Large intestine (tissue), 3 donors: Measurements from ENCODE around the gene TMSB15B. TPM values are rescaled to one million over a fixed set of nuclear protein-coding genes. Genes with fewer than 3 reads are reported as not detected.
"Not testable (repeated sequence)": the region's sequence is repeated elsewhere in the genome, so short reads cannot be mapped to it uniquely, and the experiment has no call there.

ENCODE experiments used
- DNase-seq, 2 donors: peaks; one replicate each; pipeline versions ENCODE4 v3.0.0 to v3.0.0-alpha.2; 2013
- H3K27ac ChIP-seq: one replicate; pipeline ENCODE4 v1.5.1; 2013; ENCODE audit warnings: low read length
- H3K27me3 ChIP-seq: 2 replicates; pipeline ENCODE4 v1.6.1; 2013; ENCODE audit warnings: low read length; ENCODE audit not compliant: control insufficient read depth, insufficient read depth
- H3K36me3 ChIP-seq: 2 replicates; pipeline ENCODE4 v1.6.1; 2013; ENCODE audit warnings: low read length; ENCODE audit not compliant: control insufficient read depth, insufficient read depth
- H3K4me1 ChIP-seq: one replicate; pipeline ENCODE4 v1.6.1; 2013; ENCODE audit warnings: low read length; ENCODE audit not compliant: control insufficient read depth, insufficient read depth
- H3K4me3 ChIP-seq: one replicate; pipeline ENCODE4 v1.5.1; 2013; ENCODE audit warnings: low read length
- H3K9me3 ChIP-seq: one replicate; pipeline ENCODE4 v1.6.1; 2013; ENCODE audit warnings: mild to moderate bottlenecking, low read depth, low read length, moderate library complexity; ENCODE audit not compliant: control insufficient read depth
- WGBS: methylation state at CpG from one replicate; pipeline ENCODE4 v1.1.5; 2013; ENCODE audit warnings: low lambda C conversion rate; ENCODE audit not compliant: insufficient coverage; 5-methylcytosine and 5-hydroxymethylcytosine counted together
- polyA plus RNA-seq: library from polyadenylated mRNA; unstranded; fragments of 120-200 nt; gene quantifications from one replicate; pipeline ENCODE4 v1.2.1, GENCODE V29; 2013

The TMSB15B gene
- polyA plus RNA-seq, 1 donor = 10.3 TPM

DNA sequence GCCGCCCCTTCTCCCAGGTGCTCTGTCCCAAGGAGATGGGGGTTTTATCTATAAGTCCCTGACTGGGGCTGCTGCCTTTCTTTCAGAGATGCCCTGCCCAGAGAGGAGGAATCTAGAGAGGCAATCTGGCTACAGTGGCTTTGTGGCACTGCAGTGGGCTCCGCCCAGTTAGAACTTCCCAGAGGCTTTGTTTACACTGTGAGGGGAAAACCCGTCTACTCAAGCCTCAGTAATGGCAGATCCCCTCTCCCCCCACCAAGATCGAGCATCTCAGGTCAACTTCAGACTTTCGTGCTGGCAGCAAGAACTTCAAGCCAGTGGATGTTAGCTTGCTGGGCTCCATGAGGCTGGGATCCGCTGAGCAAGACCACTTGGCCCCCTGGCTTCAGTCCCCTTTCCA is 22.2 kb upstream of the TMSB15B start:
- H3K9me3 ChIP-seq, H3K27me3 ChIP-seq, DNase-seq, H3K4me3 ChIP-seq, H3K27ac ChIP-seq, H3K4me1 ChIP-seq, H3K36me3 ChIP-seq: not testable (repeated sequence)
- WGBS = no CpG with 5 or more reads among the region's 6 CpGs

DNA sequence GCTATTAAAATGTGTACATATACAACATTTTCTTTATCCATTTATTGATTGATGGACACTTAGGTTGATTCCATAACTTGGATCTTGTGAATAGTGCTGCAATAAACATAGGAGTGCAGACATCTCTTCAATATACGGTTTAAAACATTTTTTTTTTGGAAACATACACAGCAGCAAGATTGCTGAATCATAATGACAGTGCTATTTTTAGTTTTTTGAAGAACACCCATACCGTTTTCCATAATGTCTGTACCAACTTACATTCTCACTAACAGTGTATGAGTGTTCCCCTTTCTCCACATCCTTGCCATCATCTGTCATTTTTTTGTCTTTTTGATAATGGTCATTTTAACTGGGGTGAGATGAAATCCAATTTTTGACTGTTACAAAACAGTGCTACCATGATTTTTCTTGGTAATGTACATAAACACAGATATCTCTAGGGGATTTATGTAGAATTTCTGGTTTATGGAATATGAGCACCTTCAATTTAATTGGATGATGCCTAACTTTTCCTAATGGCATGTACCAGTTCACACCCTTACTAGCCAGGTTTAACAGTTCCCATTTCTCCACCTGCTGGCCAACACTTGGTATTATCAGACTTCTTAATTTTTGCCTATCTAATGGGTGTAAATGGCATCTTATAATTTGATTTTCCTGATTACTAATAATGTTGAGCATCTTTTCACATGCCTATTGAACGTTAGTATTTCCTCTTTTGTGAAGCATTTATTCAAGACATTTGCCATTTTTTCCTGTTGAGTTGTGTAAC is 21.0 kb upstream of the TMSB15B start:
- H3K4me3 ChIP-seq = no peak overlapping the region
- WGBS = no CpG with 5 or more reads among the region's 3 CpGs
- peak; percentile 3 to 5 for DNase-seq
- H3K27ac ChIP-seq = no peak overlapping the region
- no peaks in the 10 kb centered on the region for H3K9me3 ChIP-seq
- no peaks in the 10 kb centered on the region for H3K27me3 ChIP-seq
- no peaks in the 10 kb centered on the region for H3K36me3 ChIP-seq
- no peaks in the 10 kb centered on the region for H3K4me1 ChIP-seq

GRCh38 chrX:103949506-103949905 is 12.9 kb upstream of the TMSB15B start:
- H3K4me3 ChIP-seq = no peak overlapping the region
- H3K9me3 ChIP-seq = no peaks in the 10 kb centered on the region
- no peak overlapping the region for H3K27ac ChIP-seq
- WGBS = no CpG with 5 or more reads among the region's 1 CpG
- no peaks in the 10 kb centered on the region for H3K4me1 ChIP-seq
- H3K36me3 ChIP-seq = no peaks in the 10 kb centered on the region
- DNase-seq = no peak
- H3K27me3 ChIP-seq = no peaks in the 10 kb centered on the region

GRCh38 chrX:103953353-103953752 is 9.1 kb upstream of the TMSB15B start:
- no peaks in the 10 kb centered on the region for H3K9me3 ChIP-seq
- H3K4me3 ChIP-seq = no peak overlapping the region
- H3K36me3 ChIP-seq = no peaks in the 10 kb centered on the region
- no CpG with 5 or more reads among the region's 4 CpGs for WGBS
- H3K4me1 ChIP-seq = no peaks in the 10 kb centered on the region
- no peaks in the 10 kb centered on the region for H3K27me3 ChIP-seq
- no peak overlapping the region for H3K27ac ChIP-seq
- no peak for DNase-seq

DNA sequence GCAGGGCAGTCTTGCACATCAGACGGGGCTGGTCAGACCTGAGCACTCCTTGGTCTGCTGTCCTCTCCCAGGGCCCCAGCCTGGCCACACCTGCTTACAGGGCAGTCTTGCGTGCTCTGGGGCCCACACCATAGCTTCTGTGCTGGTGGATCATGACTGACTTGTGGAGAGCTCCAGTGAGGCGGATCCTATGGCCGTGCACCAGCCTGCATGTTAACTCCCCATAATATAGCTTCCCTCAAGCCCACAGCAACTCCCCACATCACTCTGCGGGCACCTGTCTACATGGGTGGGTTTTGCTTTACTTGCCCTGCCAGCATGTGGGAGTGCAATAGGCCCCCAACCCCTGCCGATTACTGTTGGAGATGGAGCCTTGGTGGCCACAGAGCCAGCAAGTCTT is 8.2 kb upstream of the TMSB15B start:
- WGBS = no CpG with 5 or more reads among the region's 6 CpGs
- Histone ChIP-seq H3K9me3 (no peaks in the 10 kb centered on the region), H3K27ac (no peak overlapping the region), H3K27me3 (no peaks in the 10 kb centered on the region), H3K4me1 (no peaks in the 10 kb centered on the region), H3K36me3 (no peaks in the 10 kb centered on the region), H3K4me3 (no peak overlapping the region)
- no peak for DNase-seq

GRCh38 chrX:103960599-103960998 is 1.8 kb upstream of the TMSB15B start:
- H3K36me3 ChIP-seq, H3K4me3 ChIP-seq, H3K27me3 ChIP-seq, H3K27ac ChIP-seq, H3K4me1 ChIP-seq, DNase-seq, H3K9me3 ChIP-seq: not testable (repeated sequence)
- WGBS = no CpG with 5 or more reads among the region's 6 CpGs

- H3K36me3 ChIP-seq, H3K4me1 ChIP-seq, H3K9me3 ChIP-seq, H3K4me3 ChIP-seq, DNase-seq, H3K27me3 ChIP-seq, H3K27ac ChIP-seq: not testable (repeated sequence)
- WGBS = no CpG with 5 or more reads among the region's 13 CpGs
Observed at GRCh38 chrX:103983508-103983907, 21.1 kb downstream of the TMSB15B start.

DNA sequence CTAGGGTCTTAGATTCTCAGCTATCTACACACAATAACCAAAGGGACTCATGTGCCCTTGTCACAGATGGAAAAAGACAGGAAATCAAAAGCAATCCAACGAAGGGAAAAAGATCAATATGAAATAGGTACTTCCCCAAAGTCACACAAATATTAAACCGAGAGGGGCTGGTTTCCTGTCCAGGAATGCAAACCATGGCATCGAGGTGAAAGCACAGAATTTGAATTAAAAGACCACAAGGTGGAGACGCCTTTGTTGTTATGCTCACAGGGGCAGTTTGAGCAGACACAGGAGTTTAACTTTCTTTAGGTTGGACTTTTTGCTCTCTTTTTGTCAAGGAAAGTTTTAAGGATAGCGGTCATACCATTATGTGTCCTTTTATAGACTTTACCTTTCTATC is 36.8 kb downstream of the TMSB15B start:
- Histone ChIP-seq H3K9me3 (no peaks in the 10 kb centered on the region), H3K4me1 (no peaks in the 10 kb centered on the region), H3K27ac (no peak overlapping the region), H3K4me3 (no peak overlapping the region), H3K36me3 (no peaks in the 10 kb centered on the region), H3K27me3 (no peaks in the 10 kb centered on the region)
- DNase-seq = no peak
- WGBS = no CpG with 5 or more reads among the region's 5 CpGs

GRCh38 chrX:104008831-104009230 is 46.4 kb downstream of the TMSB15B start:
- no CpG with 5 or more reads among the region's 5 CpGs for WGBS
- no peaks in the 10 kb centered on the region for H3K27me3 ChIP-seq
- no peaks in the 10 kb centered on the region for H3K4me1 ChIP-seq
- no peak for DNase-seq
- no peak overlapping the region for H3K4me3 ChIP-seq
- no peaks in the 10 kb centered on the region for H3K9me3 ChIP-seq
- no peaks in the 10 kb centered on the region for H3K36me3 ChIP-seq
- H3K27ac ChIP-seq = no peak overlapping the region

- Histone ChIP-seq H3K4me3 (no peak overlapping the region), H3K4me1 (no peaks in the 10 kb centered on the region), H3K27me3 (no peaks in the 10 kb centered on the region), H3K27ac (no peak overlapping the region), H3K9me3 (no peaks in the 10 kb centered on the region), H3K36me3 (no peaks in the 10 kb centered on the region)
- WGBS = no CpG with 5 or more reads among the region's 24 CpGs
- DNase-seq = no peak
Observed at GRCh38 chrX:104013158-104013557, 50.7 kb downstream of the TMSB15B start.

- no CpG with 5 or more reads among the region's 20 CpGs for WGBS
- H3K4me3 ChIP-seq = no peak within 1 kb of the TSS
- H3K27ac ChIP-seq = no peak within 1 kb of the TSS
- H3K9me3 ChIP-seq = no peaks in the 10 kb centered on the region
- no peak for DNase-seq
- H3K27me3 ChIP-seq = no peaks in the 10 kb centered on the region
- no peaks in the 10 kb centered on the region for H3K4me1 ChIP-seq
- H3K36me3 ChIP-seq = no peaks in the 10 kb centered on the region
Observed at GRCh38 chrX:104013606-104014005, 51.2 kb downstream of the TMSB15B start, which contains the start of gene H2BW1. TSS of gene H2BW1 (minus strand) at chrX:104013708. CDS start at chrX:104013576, 132 bp downstream.
